Measurements from ENCODE around the gene TCN1. TPM values are rescaled to one million over a fixed set of nuclear protein-coding genes. Genes with fewer than 3 reads are reported as not detected.
A peak's percentile ranks its signal among the peaks of the same experiment; 100 is the strongest.
"Not testable (repeated sequence)": the region's sequence is repeated elsewhere in the genome, so short reads cannot be mapped to it uniquely, and the experiment has no call there.

Gene TCN1
- total RNA-seq, 4 donors from 2014 or later = not detected

DNA sequence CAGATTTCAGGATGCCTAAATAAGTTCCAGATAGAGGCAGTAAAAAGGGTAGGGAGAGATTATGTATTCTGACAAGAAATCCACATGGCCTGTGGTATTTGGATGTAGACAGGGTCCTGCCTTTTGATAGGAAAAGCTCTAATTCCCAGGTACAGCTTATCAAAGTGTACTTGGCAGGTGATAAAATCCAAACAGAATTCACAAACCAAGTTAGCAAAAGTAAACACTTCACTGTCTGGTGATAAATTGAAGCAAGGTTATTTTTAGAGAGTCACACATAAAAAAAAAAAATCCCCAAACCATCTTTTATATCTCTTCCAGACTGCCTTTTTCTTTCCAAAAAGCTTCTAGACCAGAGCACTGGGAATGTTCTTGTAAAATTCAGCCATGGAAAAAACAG, 26.7 kb downstream of the TCN1 start:
- intact Hi-C loops (cut with DNase I) = no loop called here
- no peak overlapping the region for H3K27ac ChIP-seq

DNA sequence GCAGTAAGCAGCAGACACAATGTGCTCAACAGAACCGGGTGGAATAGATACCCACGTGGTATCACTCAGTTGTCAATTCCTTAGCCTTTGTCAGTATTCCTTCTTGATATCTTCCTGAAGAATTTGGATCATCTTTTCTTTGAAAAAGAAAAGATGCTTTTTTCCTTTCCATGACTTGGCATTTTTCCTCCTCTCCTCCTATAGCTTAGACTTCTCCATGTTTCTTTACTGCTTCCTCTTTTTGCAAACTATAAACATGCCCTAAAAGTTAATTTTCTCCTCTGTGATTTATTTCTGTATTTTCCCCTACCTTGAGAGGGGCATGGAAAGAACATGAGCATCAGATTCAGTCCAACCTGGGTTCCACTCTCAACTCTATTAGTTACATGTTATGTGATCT, 32.7 kb downstream of the TCN1 start:
- 88% methylated on average over 2 of the region's 2 CpGs for WGBS, 2 donors

More for the DNA sequence above, 26.7 kb downstream of the TCN1 start:
- no peak for TF ChIP-seq POLR2A (IDR thresholded peaks at IDR 0.05)
- TF ChIP-seq, protein P1, sequence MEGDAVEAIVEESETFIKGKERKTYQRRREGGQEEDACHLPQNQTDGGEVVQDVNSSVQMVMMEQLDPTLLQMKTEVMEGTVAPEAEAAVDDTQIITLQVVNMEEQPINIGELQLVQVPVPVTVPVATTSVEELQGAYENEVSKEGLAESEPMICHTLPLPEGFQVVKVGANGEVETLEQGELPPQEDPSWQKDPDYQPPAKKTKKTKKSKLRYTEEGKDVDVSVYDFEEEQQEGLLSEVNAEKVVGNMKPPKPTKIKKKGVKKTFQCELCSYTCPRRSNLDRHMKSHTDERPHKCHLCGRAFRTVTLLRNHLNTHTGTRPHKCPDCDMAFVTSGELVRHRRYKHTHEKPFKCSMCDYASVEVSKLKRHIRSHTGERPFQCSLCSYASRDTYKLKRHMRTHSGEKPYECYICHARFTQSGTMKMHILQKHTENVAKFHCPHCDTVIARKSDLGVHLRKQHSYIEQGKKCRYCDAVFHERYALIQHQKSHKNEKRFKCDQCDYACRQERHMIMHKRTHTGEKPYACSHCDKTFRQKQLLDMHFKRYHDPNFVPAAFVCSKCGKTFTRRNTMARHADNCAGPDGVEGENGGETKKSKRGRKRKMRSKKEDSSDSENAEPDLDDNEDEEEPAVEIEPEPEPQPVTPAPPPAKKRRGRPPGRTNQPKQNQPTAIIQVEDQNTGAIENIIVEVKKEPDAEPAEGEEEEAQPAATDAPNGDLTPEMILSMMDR (IDR thresholded peaks at IDR 0.05) = no peak
- Histone ChIP-seq H3K4me1 (no peaks in the 10 kb centered on the region), H3K36me3 (no peaks in the 10 kb centered on the region), H3K27me3 (no peaks in the 10 kb centered on the region), H3K9me3 (no peaks in the 10 kb centered on the region), H3K4me3 (replicated peaks in 1 of 3) (no peak overlapping the region)
- DNase-seq = no peak

DNA sequence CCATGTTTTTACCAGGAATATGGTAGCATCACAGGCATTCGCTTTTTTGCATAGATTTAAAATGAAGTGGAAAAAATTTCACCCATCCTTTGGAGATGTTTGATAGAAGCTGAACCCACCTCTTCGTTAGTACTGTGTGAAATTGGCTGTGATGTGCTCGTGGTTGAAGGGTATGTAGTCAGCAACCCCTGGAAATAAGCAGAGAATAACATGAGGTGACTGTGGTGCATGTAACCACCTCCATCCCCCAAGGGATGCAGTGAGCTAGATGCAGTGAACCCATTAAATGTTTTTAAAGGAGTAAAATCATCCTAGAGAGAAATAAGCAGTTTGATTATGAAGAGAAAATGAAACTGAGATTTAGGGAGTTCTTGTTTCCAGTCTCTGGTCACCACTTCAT, 36.9 kb downstream of the TCN1 start:
- Histone ChIP-seq H3K27me3 (no peaks in the 10 kb centered on the region), H3K27ac (no peak overlapping the region), H3K4me3 (replicated peaks in 1 of 3) (no peak overlapping the region), H3K36me3 (no peaks in the 10 kb centered on the region), H3K9me3 (no peaks in the 10 kb centered on the region), H3K4me1 (no peaks in the 10 kb centered on the region)
- 74 to 80% methylated on average over 3 of the region's 3 CpGs for WGBS, 2 donors
- TF ChIP-seq POLR2A (IDR thresholded peaks at IDR 0.05) = no peak
- TF ChIP-seq, protein P1 (IDR thresholded peaks at IDR 0.05) = no peak
- intact Hi-C loops (cut with DNase I) = no loop called here
- no peak for DNase-seq

More for the DNA sequence above, 32.7 kb downstream of the TCN1 start:
- intact Hi-C loops (cut with DNase I) = no loop called here
- no peaks in the 10 kb centered on the region for H3K9me3 ChIP-seq
- no peaks in the 10 kb centered on the region for H3K36me3 ChIP-seq
- no peak overlapping the region for H3K27ac ChIP-seq
- no peak overlapping the region for H3K4me3 ChIP-seq (replicated peaks in 1 of 3)
- H3K4me1 ChIP-seq = no peaks in the 10 kb centered on the region
- no peak for DNase-seq
- no peaks in the 10 kb centered on the region for H3K27me3 ChIP-seq
- no peak for TF ChIP-seq POLR2A (IDR thresholded peaks at IDR 0.05)
- TF ChIP-seq, protein P1 (IDR thresholded peaks at IDR 0.05) = no peak

DNA sequence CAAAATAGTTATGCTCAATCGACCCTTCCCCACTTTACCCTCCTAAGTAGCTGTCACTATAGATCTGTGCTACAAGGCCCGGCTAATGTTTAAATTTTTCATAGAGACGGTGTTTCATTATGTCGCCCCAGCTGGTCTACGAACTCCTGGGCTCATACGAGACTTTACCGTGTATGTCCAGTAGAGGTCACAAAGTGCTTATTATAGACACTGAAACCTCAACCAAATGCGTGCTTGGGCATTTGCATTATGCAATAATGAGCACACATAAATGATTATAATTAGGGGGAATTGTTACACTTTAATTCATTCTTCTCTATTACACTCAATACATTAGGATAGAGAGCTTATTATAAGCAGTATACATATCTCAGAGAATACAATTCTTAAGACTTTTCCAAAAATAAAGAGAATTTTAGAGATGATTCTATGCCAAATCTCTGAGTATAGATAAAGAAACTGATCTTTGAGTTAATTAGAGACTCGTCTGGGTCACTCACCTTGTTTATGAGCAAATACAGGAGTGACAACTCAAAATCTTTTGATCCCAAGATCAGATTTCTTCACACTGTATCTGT, 43.2 kb downstream of the TCN1 start:
- Histone ChIP-seq H3K4me1 (no peaks in the 10 kb centered on the region), H3K9me3 (no peaks in the 10 kb centered on the region), H3K4me3 (replicated peaks in 1 of 3) (no peak overlapping the region), H3K27me3 (no peaks in the 10 kb centered on the region), H3K36me3 (no peaks in the 10 kb centered on the region), H3K27ac (no peak overlapping the region)
- TF ChIP-seq, protein P1 (IDR thresholded peaks at IDR 0.05) = peak in 3 of 6 experiments; percentile 8 to 31 (median 29)
- TF ChIP-seq POLR2A (IDR thresholded peaks at IDR 0.05) = no peak
- no peak for DNase-seq
- WGBS, 2 donors = 20 to 24% methylated on average over 9 of the region's 9 CpGs
- intact Hi-C loops (cut with DNase I) = no loop called here

DNA sequence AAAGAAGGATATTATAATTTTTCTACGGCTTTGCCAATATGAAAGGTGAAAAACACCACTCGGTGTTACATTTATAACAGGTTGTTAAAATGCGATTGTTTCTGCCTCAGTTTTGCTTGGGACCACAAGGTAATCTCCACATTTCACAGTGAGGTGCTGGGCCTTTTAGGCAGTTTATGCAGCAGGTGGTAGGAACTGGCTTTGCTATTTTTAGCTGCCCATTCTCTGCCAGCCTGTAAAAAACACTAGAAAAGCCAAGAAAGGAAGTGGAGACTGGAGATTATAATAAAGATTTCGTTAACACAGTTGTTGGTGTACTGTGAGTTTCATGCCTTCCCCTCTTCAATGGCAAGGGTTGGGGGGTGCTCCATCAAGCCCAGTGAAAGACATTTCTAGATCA, 47.7 kb downstream of the TCN1 start:
- no peak for TF ChIP-seq POLR2A (IDR thresholded peaks at IDR 0.05)
- TF ChIP-seq, protein P1 (IDR thresholded peaks at IDR 0.05) = no peak
- WGBS, 2 donors = 82 to 85% methylated on average over 4 of the region's 4 CpGs
- Histone ChIP-seq H3K36me3 (no peaks in the 10 kb centered on the region), H3K27me3 (no peaks in the 10 kb centered on the region), H3K4me3 (replicated peaks in 1 of 3) (no peak overlapping the region), H3K27ac (no peak overlapping the region), H3K9me3 (no peaks in the 10 kb centered on the region), H3K4me1 (no peaks in the 10 kb centered on the region)
- intact Hi-C loops (cut with DNase I) = no loop called here
- no peak for DNase-seq

DNA sequence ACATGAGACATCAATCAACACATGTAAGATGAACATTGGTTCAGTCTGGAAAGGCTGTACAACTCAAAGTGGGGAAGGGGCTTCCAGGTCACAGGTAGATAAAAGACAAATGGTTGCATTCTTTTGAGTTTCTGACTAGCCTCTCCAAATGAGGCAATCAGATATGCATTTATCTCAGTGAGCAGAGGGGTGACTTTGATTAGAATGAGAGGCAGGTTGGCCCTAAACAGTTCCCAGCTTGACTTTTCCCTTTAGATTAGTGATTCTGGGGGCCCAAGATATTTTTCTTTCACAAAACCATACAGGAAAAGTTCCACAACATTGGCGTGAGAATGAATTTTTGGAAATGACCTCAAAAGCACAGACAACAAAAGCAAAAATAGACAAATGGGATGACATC, 49.9 kb downstream of the TCN1 start:
- WGBS, 2 donors = 70 to 76% methylated on average over 1 of the region's 1 CpG
- H3K9me3 ChIP-seq; intact Hi-C loops (cut with DNase I); H3K27ac ChIP-seq; DNase-seq; H3K36me3 ChIP-seq; H3K27me3 ChIP-seq; H3K4me1 ChIP-seq; H3K4me3 ChIP-seq (replicated peaks in 1 of 3): not testable (repeated sequence)
